Measurements from ENCODE around the gene TLK2. TPM values are rescaled to one million over a fixed set of nuclear protein-coding genes. Genes with fewer than 3 reads are reported as not detected.

Gene TLK2
- total RNA-seq, 1 experiment from 2014 or later = 42.9 TPM

GRCh38 chr17:62631936-62632924, 153.6 kb downstream of the TLK2 start:
- no peak for TF ChIP-seq ZNF396 (CRISPR knock-in tag; IDR thresholded peaks at IDR 0.05; ENCODE audit: borderline replicate concordance)
- TF ChIP-seq ZNF219 (CRISPR knock-in tag; IDR thresholded peaks at IDR 0.05; ENCODE audit: borderline replicate concordance) = no peak
- no peak for TF ChIP-seq E2F1 (CRISPR knock-in tag; IDR thresholded peaks at IDR 0.05)
- no peak for TF ChIP-seq FOXP1 (CRISPR knock-in tag; IDR thresholded peaks at IDR 0.05; ENCODE audit: borderline replicate concordance)
- TF ChIP-seq FOXP4 (CRISPR knock-in tag; IDR thresholded peaks at IDR 0.05) = no peak
- TF ChIP-seq ZNF317 (CRISPR knock-in tag; IDR thresholded peaks at IDR 0.05; ENCODE audit: borderline replicate concordance, low read depth) = no peak
- TF ChIP-seq MLX (CRISPR knock-in tag; IDR thresholded peaks at IDR 0.05) = no peak
- no peak for TF ChIP-seq NR2C2 (CRISPR knock-in tag; IDR thresholded peaks at IDR 0.05)
- no peak for TF ChIP-seq CBFB (CRISPR knock-in tag; IDR thresholded peaks at IDR 0.05; ENCODE audit: low read depth)
- TF ChIP-seq TEAD1 (CRISPR knock-in tag; IDR thresholded peaks at IDR 0.05) = no peak
- TF ChIP-seq CREB1 (CRISPR knock-in tag; IDR thresholded peaks at IDR 0.05) = no peak
- TF ChIP-seq IRF1 (CRISPR knock-in tag; IDR thresholded peaks at IDR 0.05) = no peak
- TF ChIP-seq ZBTB43 (CRISPR knock-in tag; IDR thresholded peaks at IDR 0.05) = no peak
- TF ChIP-seq ATF1 (CRISPR knock-in tag; IDR thresholded peaks at IDR 0.05) = no peak
- TF ChIP-seq NR3C1 (CRISPR knock-in tag; conservative IDR thresholded peaks at IDR 0.05; ENCODE audit: low read depth) = no peak
- no peak for TF ChIP-seq AFF4 (CRISPR knock-in tag; IDR thresholded peaks at IDR 0.05; ENCODE audit: borderline replicate concordance)
- ChIA-PET CTCF (no interaction called here), POLR2A (no interaction called here)
- Mint-ChIP-seq H3K4me1 (peaks cover 38% of the 10 kb centered on the region), H3K36me3 (no peaks in the 10 kb centered on the region), H3K27me3 (ENCODE audit: low read depth) (peaks cover 4% of the 10 kb centered on the region; the same call in 1 of the 2 replicates), H3K27ac (peak overlapping the region; percentile 64; the same call in 1 of the 2 replicates), H3K9me3 (no peaks in the 10 kb centered on the region), H3K4me3 (no peak overlapping the region)
- no peak for DNase-seq (ENCODE audit: low spot score)
- ATAC-seq = no peak
